ENCODE data around the gene GTF2H1. TPM values are rescaled to one million over a fixed set of nuclear protein-coding genes. Genes with fewer than 3 reads are reported as not detected.
A peak's percentile ranks its signal among the peaks of the same experiment; 100 is the strongest.
"Not testable (repeated sequence)": the region's sequence is repeated elsewhere in the genome, so short reads cannot be mapped to it uniquely, and the experiment has no call there.

The GTF2H1 gene
- total RNA-seq, 1 donor = 34.0 TPM

- no peak overlapping the region for H3K4me3 ChIP-seq (ENCODE audit: low read length)
- no peaks in the 10 kb centered on the region for H3K9me3 ChIP-seq (ENCODE audit: low read depth, low read length)
- H3K27me3 ChIP-seq (ENCODE audit: insufficient read depth, low read length) = no peaks in the 10 kb centered on the region
- H3K4me1 ChIP-seq (ENCODE audit: insufficient read depth, low read length) = peaks cover 27% of the 10 kb centered on the region
Measured at GRCh38 chr11:18312663-18313420, 9.5 kb upstream of the GTF2H1 start.

- Histone ChIP-seq H3K4me1 (ENCODE audit: insufficient read depth, low read length) (peaks cover 28% of the 10 kb centered on the region), H3K9me3 (ENCODE audit: low read depth, low read length) (no peaks in the 10 kb centered on the region), H3K27me3 (ENCODE audit: insufficient read depth, low read length) (no peaks in the 10 kb centered on the region), H3K4me3 (ENCODE audit: low read length) (no peak overlapping the region)
Measured at GRCh38 chr11:18313965-18314763, 8.2 kb upstream of the GTF2H1 start.

DNA sequence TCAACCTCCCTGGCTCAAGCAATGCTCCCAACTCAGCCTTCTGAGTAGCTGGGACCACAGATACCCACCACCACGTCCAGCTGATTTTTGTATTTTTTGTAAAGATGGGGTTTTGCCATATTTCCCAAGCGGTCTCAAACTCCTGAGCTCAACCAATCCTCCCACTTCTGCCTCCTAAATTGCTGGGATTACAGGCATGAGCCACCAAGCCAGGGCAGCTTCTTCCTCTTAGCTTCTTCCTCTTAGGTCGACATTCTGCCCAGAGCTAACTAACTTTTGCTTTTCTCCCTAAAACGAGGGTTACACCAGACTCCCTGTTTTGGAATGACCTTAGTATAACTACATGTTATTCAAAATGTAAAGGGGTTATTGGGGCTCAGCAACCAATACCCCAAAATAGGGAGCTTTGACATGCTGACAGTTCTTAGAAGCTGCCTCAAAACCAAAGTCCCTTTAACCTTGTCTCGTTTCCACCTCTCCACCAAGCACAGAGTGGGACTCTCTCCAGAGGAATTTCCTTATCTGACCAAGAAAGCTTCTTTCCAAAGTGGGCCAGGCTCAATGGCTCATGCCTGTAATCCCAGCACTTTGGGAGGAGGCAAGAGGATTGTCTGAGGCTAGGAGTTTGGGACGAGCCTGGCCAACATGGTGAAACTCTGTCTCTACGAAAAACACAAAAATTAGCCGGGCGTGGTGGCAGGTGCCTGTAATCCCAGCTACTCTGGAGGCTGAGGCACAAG is 7.4 kb upstream of the GTF2H1 start:
- Histone ChIP-seq H3K4me1 (ENCODE audit: insufficient read depth, low read length) (peaks cover 35% of the 10 kb centered on the region), H3K4me3 (ENCODE audit: low read length) (no peak overlapping the region), H3K27me3 (ENCODE audit: insufficient read depth, low read length) (no peaks in the 10 kb centered on the region), H3K9me3 (ENCODE audit: low read depth, low read length) (no peaks in the 10 kb centered on the region)

- peaks cover 37% of the 10 kb centered on the region for H3K4me1 ChIP-seq (ENCODE audit: insufficient read depth, low read length)
- no peak overlapping the region for H3K4me3 ChIP-seq (ENCODE audit: low read length)
- no peaks in the 10 kb centered on the region for H3K9me3 ChIP-seq (ENCODE audit: low read depth, low read length)
- H3K27me3 ChIP-seq (ENCODE audit: insufficient read depth, low read length) = no peaks in the 10 kb centered on the region
Measured at GRCh38 chr11:18315893-18316292, 6.5 kb upstream of the GTF2H1 start.

- Histone ChIP-seq H3K9me3 (ENCODE audit: low read depth, low read length) (no peaks in the 10 kb centered on the region), H3K4me3 (ENCODE audit: low read length) (no peak overlapping the region), H3K4me1 (ENCODE audit: insufficient read depth, low read length) (peaks cover 33% of the 10 kb centered on the region), H3K27me3 (ENCODE audit: insufficient read depth, low read length) (no peaks in the 10 kb centered on the region)
Measured at GRCh38 chr11:18317551-18317950, 4.8 kb upstream of the GTF2H1 start.

- Histone ChIP-seq H3K9me3 (ENCODE audit: low read depth, low read length) (no peaks in the 10 kb centered on the region), H3K27me3 (ENCODE audit: insufficient read depth, low read length) (no peaks in the 10 kb centered on the region), H3K4me3 (ENCODE audit: low read length) (no peak overlapping the region), H3K4me1 (ENCODE audit: insufficient read depth, low read length) (peaks cover 50% of the 10 kb centered on the region)
Measured at GRCh38 chr11:18319914-18320313, 2.5 kb upstream of the GTF2H1 start.

DNA sequence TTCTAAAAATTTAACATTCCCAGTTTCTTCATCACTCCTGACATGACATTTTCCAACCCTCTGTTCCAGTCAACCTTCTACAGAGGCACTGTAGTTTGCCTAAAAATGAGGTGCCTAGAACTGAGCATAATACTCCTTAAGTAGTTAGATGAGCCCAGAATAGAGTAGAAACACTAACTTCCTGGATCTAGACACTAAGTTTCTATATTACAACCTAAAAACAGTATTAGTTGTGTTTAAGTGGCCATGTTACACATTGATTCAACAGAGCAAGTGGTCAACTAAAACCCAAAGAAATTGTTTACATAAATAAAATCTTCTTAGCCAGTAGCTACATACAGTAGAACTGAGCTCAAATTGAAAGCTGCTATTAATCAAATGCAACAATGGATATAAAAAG is 1.8 kb upstream of the GTF2H1 start:
- Histone ChIP-seq H3K27me3 (ENCODE audit: insufficient read depth, low read length) (no peaks in the 10 kb centered on the region), H3K4me1 (ENCODE audit: insufficient read depth, low read length) (peaks cover 47% of the 10 kb centered on the region), H3K4me3 (ENCODE audit: low read length) (no peak overlapping the region), H3K9me3 (ENCODE audit: low read depth, low read length) (no peaks in the 10 kb centered on the region)

DNA sequence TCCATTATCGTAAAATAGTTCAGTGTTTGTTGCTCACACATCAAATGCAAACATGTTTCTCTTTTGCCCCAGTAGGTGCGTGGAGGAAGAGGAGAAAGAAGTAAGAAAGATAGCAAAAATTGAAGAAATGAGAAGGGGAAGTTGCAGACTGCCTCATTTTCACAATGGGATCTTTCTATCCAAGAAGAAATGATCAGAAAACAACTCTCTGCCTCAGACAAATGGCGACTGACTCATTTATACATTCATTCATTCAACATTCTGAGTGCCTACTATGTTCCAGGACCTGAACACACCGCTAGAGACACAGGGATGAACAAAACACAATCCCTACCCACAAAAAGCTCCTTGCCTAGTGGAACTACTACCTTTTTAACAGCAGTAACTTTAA is 794 bp upstream of the GTF2H1 start:
- no peaks in the 10 kb centered on the region for H3K9me3 ChIP-seq (ENCODE audit: low read depth, low read length)
- H3K4me3 ChIP-seq (ENCODE audit: low read length) = peak overlapping the region; percentile 84
- peaks cover 47% of the 10 kb centered on the region for H3K4me1 ChIP-seq (ENCODE audit: insufficient read depth, low read length)
- no peaks in the 10 kb centered on the region for H3K27me3 ChIP-seq (ENCODE audit: insufficient read depth, low read length)

GRCh38 chr11:18322818-18323570 is 627 bp downstream of the GTF2H1 start:
- Histone ChIP-seq H3K4me1 (ENCODE audit: insufficient read depth, low read length) (peaks cover 47% of the 10 kb centered on the region), H3K9me3 (ENCODE audit: low read depth, low read length) (no peaks in the 10 kb centered on the region), H3K27me3 (ENCODE audit: insufficient read depth, low read length) (no peaks in the 10 kb centered on the region), H3K4me3 (ENCODE audit: low read length) (peak overlapping the region; percentile 84)

DNA sequence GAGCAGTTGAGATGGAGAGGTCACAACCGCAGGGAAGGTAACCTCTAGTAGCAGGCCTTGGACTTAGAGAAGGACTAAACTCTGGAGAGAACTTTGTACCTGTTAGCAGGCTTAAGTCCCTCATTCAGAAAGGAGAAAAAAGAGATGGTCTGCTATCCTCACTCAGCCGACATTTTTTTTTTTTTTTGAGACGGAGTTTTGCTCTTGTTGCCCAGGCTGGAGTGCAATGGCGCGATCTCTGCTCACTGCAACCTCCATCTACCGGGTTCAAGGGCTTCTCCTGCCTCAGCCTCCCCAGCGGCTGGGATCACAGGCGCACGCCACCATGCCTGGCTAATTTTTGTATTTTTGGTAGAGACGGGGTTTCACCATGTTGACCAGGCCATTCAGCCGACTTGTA is 1.5 kb downstream of the GTF2H1 start:
- not testable (repeated sequence) for H3K27me3 ChIP-seq (ENCODE audit: insufficient read depth, low read length); H3K4me3 ChIP-seq (ENCODE audit: low read length)
- peaks cover 47% of the 10 kb centered on the region for H3K4me1 ChIP-seq (ENCODE audit: insufficient read depth, low read length)

DNA sequence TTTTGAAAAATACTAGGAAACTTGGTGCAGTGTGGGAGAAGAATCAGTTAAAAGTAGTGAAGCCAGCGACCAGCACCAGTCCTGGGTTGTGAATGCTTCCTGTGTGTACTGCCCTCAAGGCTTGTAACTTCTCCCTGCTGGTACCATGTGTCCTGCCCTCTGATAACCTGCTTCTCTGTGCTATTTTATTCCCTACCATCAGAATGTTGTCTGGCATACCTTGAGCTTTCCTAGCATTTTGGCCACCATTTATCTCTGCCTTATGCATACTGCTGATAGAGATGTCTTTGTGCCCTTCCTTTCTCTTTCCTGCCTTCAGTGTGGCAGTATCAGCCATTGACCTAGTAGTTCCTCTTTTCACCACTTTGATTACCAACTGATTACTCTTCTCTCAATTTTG is 2.0 kb downstream of the GTF2H1 start:
- Histone ChIP-seq H3K27me3 (ENCODE audit: insufficient read depth, low read length) (no peaks in the 10 kb centered on the region), H3K4me3 (ENCODE audit: low read length) (no peak overlapping the region), H3K9me3 (ENCODE audit: low read depth, low read length) (no peaks in the 10 kb centered on the region), H3K4me1 (ENCODE audit: insufficient read depth, low read length) (peaks cover 48% of the 10 kb centered on the region)

More for the DNA sequence above, 1.5 kb downstream of the GTF2H1 start:
- not testable (repeated sequence) for H3K9me3 ChIP-seq (ENCODE audit: low read depth, low read length)

- Histone ChIP-seq H3K4me1 (ENCODE audit: insufficient read depth, low read length) (peaks cover 24% of the 10 kb centered on the region), H3K4me3 (ENCODE audit: low read length) (no peak overlapping the region), H3K27me3 (ENCODE audit: insufficient read depth, low read length) (no peaks in the 10 kb centered on the region), H3K9me3 (ENCODE audit: low read depth, low read length) (no peaks in the 10 kb centered on the region)
Measured at GRCh38 chr11:18329196-18329870, 7.0 kb downstream of the GTF2H1 start.

DNA sequence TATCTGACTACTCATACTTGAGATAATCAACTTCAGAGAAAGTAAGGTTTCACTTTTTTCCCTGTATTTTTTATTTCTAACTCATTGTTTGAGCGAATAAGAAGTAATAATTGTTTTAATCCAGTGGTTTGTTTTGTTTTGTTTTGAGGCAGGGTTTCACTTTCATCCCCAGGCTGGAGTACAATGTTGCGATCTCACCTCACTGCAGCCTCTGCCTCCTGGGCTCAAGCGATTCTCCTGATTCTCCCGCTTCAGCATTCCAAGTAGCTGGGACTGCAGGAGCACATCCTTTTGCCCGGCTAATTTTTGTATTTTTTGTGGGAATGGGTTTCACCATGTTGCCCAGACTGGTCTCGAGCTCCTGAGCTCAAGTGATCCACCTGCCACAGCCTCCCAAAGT is 8.6 kb downstream of the GTF2H1 start:
- H3K9me3 ChIP-seq (ENCODE audit: low read depth, low read length) = no peaks in the 10 kb centered on the region
- peaks cover 16% of the 10 kb centered on the region for H3K4me1 ChIP-seq (ENCODE audit: insufficient read depth, low read length)
- H3K4me3 ChIP-seq (ENCODE audit: low read length) = no peak overlapping the region
- H3K27me3 ChIP-seq (ENCODE audit: insufficient read depth, low read length) = no peaks in the 10 kb centered on the region

DNA sequence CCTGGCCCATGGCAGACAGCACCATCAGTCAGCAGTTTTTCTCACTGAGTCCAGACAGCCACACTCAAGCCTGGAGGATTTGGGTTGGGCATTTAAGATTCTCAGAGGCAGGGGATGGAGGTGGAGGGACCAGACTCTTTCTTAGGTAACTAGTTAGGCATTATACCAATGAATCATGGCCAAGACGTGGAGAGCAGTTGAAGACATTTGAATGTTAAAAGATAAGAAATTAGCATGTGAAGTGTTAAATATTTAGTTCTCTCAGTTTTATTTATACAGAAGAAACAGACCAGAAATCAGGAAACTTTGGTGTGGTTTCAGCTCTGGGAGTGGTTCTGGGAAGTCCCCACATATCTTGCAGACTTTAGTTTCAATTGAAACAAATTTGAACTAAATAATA is 9.9 kb downstream of the GTF2H1 start:
- H3K4me3 ChIP-seq (ENCODE audit: low read length) = no peak overlapping the region
- no peaks in the 10 kb centered on the region for H3K9me3 ChIP-seq (ENCODE audit: low read depth, low read length)
- peaks cover 16% of the 10 kb centered on the region for H3K4me1 ChIP-seq (ENCODE audit: insufficient read depth, low read length)
- no peaks in the 10 kb centered on the region for H3K27me3 ChIP-seq (ENCODE audit: insufficient read depth, low read length)
